Glutamatergic neuron (in vitro differentiated cells): ENCODE data around the gene PLPP6. TPM values are rescaled to one million over a fixed set of nuclear protein-coding genes. Genes with fewer than 3 reads are reported as not detected.

Experiments used
- DNase-seq: peaks from one replicate; pipeline ENCODE4 v3.0.0; 2022
- H3K27ac Mint-ChIP-seq: one replicate; pipeline ENCODE4 v1.8.0; 2020; ENCODE audit warnings: mild to moderate bottlenecking, mixed read lengths, inconsistent platforms; ENCODE audit not compliant: unreplicated experiment
- H3K27me3 Mint-ChIP-seq: one replicate; pipeline ENCODE4 v1.8.0; 2020; ENCODE audit warnings: mild to moderate bottlenecking, moderate library complexity, mixed read lengths, inconsistent platforms; ENCODE audit not compliant: unreplicated experiment
- H3K36me3 Mint-ChIP-seq: one replicate; pipeline ENCODE4 v1.8.0; 2020; ENCODE audit warnings: mild to moderate bottlenecking, mixed read lengths, inconsistent platforms; ENCODE audit not compliant: unreplicated experiment
- H3K4me1 Mint-ChIP-seq: one replicate; pipeline ENCODE4 v1.8.0; 2020; ENCODE audit warnings: mild to moderate bottlenecking, low read depth, mixed read lengths, inconsistent platforms; ENCODE audit not compliant: unreplicated experiment
- H3K4me3 Mint-ChIP-seq: one replicate; pipeline ENCODE4 v1.8.0; 2020; ENCODE audit warnings: mild to moderate bottlenecking, mixed read lengths, inconsistent platforms; ENCODE audit not compliant: unreplicated experiment
- H3K9me3 Mint-ChIP-seq: one replicate; pipeline ENCODE4 v1.8.0; 2020; ENCODE audit warnings: mild to moderate bottlenecking, moderate library complexity, mixed read lengths, inconsistent platforms; ENCODE audit not compliant: unreplicated experiment
- total RNA-seq: library from RNA; stranded (reverse); fragmentation: NEBNext Ultra II Directional; extraction: Animal tissue kit (Norgen Biotek cat#: 25700); gene quantifications from one replicate; pipeline ENCODE4 v1.2.1, GENCODE V29; 2021; ENCODE audit not compliant: unreplicated experiment
- TF ChIP-seq, protein P1 (sequence below): fragments of 200-600 bp; sonication (generic); IDR thresholded peaks from one replicate; pipeline ENCODE4 v1.5.0; 2021; ENCODE audit not compliant: partially characterized antibody, unreplicated experiment

The PLPP6 gene
- total RNA-seq, 1 donor from 2014 or later, result 12.0 TPM

DNA sequence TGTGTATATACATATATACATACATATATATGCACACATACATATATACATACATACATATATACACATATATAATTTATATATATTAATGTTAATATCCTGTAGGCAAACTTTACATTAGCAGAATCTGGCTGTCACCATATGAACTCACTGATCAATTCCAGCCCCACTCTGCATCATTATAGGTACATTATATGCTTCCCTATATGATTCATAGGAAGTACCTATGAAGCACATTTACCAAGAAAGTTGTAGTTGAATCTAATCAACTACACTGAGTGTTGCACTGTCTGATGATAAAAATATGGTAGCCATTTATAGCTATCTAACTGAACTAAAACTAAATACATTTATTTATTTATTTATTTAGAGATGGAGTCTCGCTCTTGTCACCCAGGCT, 9.6 kb downstream of the PLPP6 start:
- no peak overlapping the region for H3K4me3 Mint-ChIP-seq
- no peak for DNase-seq
- no peaks in the 10 kb centered on the region for H3K9me3 Mint-ChIP-seq
- no peaks in the 10 kb centered on the region for H3K36me3 Mint-ChIP-seq
- no peak overlapping the region for H3K27ac Mint-ChIP-seq
- TF ChIP-seq, protein P1, sequence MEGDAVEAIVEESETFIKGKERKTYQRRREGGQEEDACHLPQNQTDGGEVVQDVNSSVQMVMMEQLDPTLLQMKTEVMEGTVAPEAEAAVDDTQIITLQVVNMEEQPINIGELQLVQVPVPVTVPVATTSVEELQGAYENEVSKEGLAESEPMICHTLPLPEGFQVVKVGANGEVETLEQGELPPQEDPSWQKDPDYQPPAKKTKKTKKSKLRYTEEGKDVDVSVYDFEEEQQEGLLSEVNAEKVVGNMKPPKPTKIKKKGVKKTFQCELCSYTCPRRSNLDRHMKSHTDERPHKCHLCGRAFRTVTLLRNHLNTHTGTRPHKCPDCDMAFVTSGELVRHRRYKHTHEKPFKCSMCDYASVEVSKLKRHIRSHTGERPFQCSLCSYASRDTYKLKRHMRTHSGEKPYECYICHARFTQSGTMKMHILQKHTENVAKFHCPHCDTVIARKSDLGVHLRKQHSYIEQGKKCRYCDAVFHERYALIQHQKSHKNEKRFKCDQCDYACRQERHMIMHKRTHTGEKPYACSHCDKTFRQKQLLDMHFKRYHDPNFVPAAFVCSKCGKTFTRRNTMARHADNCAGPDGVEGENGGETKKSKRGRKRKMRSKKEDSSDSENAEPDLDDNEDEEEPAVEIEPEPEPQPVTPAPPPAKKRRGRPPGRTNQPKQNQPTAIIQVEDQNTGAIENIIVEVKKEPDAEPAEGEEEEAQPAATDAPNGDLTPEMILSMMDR, result no peak
- H3K27me3 Mint-ChIP-seq, result no peaks in the 10 kb centered on the region
- no peaks in the 10 kb centered on the region for H3K4me1 Mint-ChIP-seq

DNA sequence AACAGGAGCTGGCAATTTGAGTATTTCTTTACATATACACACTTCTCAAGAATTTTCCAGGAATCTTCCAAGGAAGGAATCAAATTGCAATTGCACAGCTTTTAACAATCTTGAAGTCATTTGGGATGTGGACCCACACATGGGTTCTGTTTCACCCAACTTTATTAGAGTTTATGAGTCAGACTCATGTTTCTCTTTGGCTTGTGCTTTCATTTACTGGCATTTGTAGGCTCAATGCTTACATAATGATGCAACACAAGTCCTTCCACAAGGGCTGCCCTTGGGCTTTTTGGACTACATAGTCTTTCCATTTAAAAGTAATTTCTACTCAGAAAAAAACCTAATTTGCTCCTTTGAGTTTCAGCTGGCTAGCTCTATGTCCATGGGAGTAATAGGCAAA, 12.7 kb downstream of the PLPP6 start:
- DNase-seq, result no peak
- H3K27ac Mint-ChIP-seq, result no peak overlapping the region
- no peaks in the 10 kb centered on the region for H3K9me3 Mint-ChIP-seq
- no peaks in the 10 kb centered on the region for H3K4me1 Mint-ChIP-seq
- H3K27me3 Mint-ChIP-seq, result no peaks in the 10 kb centered on the region
- no peaks in the 10 kb centered on the region for H3K36me3 Mint-ChIP-seq
- TF ChIP-seq, protein P1, result no peak
- H3K4me3 Mint-ChIP-seq, result no peak overlapping the region

DNA sequence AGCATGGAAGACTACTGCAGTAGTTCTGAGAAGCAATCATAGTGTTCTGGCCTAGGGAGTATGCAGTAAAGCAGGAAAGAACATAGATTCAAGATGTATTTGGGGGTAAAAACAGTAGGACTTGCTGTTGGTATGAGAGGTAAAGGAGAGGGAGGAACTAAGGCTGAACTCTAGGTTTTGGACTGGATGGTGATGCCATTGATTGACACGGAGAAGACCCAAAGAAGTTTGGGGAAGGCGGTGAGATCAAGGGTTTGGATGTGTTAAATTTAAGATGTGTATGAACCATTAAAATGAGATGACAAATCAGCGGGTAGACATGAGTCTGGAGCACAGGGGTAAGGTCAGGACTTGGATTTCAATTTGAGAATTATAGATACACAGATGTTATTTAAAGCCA, 15.3 kb downstream of the PLPP6 start:
- no peaks in the 10 kb centered on the region for H3K4me1 Mint-ChIP-seq
- no peaks in the 10 kb centered on the region for H3K9me3 Mint-ChIP-seq
- no peak for DNase-seq
- H3K36me3 Mint-ChIP-seq, result no peaks in the 10 kb centered on the region
- H3K4me3 Mint-ChIP-seq, result no peak overlapping the region
- H3K27me3 Mint-ChIP-seq, result no peaks in the 10 kb centered on the region
- TF ChIP-seq, protein P1, result no peak
- no peak overlapping the region for H3K27ac Mint-ChIP-seq

DNA sequence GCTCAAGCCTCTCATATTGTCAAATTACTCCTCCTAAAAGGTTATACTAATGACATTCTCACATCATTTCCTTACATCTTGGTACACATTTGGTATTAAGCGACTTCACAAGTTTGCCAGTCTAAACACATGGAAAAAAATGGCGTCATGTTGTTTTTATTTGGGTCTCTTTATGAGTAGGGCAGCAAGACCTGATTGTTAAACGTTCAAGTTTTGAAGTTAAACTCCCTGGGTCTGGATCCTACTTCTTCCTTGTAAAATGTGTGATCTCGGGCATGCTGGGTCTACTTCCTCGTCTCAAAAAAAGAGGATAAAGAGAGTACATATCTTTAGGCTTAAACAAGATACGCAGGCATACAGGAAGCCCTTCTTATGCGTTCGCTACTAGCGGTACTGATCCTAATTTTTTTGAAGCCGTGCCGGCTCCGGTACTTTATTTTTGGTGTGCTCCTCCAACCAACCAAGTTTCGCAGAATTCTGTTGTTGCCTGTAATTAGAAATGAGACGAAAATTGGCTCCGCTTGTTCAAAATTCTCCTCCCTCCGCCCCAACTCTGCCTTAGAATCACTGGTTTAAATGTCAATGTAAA, 16.7 kb downstream of the PLPP6 start:
- Mint-ChIP-seq H3K4me3 (no peak overlapping the region), H3K27ac (no peak overlapping the region), H3K27me3 (no peaks in the 10 kb centered on the region), H3K4me1 (no peaks in the 10 kb centered on the region), H3K36me3 (no peaks in the 10 kb centered on the region), H3K9me3 (no peaks in the 10 kb centered on the region)
- DNase-seq, result no peak
- TF ChIP-seq, protein P1, result no peak

DNA sequence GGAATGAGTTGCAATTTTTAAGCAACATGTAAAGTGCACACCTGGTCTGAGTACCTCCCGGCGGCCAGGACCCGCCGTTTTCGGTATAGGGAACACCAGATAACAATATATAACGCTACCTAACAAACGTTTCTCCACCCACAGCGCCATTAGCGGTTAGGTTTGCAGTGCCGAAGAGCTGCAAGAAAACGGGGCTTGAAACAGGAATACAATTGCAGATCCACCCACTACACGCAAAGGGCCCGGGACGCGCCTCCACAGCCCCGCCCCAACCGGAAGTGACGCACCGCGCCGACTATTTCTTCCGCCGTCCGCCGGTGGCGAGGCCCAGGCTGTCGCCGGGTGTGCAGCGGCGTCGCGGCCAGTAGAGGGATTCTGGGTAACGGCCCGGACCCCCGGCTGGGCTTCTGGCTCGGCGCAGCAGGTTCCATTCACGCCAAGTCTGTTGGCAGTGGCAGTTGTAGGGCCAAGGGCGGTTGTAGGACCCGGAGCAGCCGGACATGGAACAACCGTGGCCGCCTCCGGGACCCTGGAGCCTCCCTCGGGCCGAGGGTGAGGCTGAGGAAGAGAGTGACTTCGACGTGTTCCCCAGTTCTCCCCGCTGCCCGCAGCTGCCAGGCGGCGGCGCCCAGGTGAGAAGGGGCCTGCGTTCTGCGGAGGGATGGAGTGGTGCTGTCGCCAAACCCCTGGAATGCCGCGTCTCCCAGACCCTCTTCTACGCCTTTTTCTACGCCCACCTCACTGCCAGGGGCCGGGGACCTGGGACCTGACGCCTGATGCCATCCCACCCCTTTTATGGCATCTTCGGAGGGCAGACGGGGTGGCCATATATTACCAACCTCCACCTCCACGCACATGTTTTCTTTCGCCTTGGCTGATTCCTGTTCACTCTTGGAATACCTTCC, 17.4 kb downstream of the PLPP6 start, which contains the start of gene CDC37L1:
CDC37L1 (plus strand) TSS at position 302 of the 905 bp plus-strand sequence; CDS start at position 501, 199 bp downstream.
- H3K36me3 Mint-ChIP-seq, result no peaks in the 10 kb centered on the region
- TF ChIP-seq, protein P1, result peak; percentile 88
- H3K4me1 Mint-ChIP-seq, result no peaks in the 10 kb centered on the region
- DNase-seq, result peak; percentile 99
- no peaks in the 10 kb centered on the region for H3K27me3 Mint-ChIP-seq
- no peak within 1 kb of the TSS for H3K4me3 Mint-ChIP-seq
- H3K9me3 Mint-ChIP-seq, result no peaks in the 10 kb centered on the region
- H3K27ac Mint-ChIP-seq, result no peak within 1 kb of the TSS
